HL-60 (cell line): ENCODE data around the gene SPPL2C.

Source experiments
- DNase-seq, 2 experiments: peaks; one replicate each; pipeline ENCODE4 v3.0.0-alpha.2; 2010 to 2020; ENCODE audit warnings: low read depth in 1 of 2, low spot score in 1 of 2
- H3K27ac ChIP-seq: fragments of 250-450 bp; sonication (Bioruptor Pico); replicated peaks from 2 replicates; pipeline ENCODE4 v1.5.1; 2020; ENCODE audit warnings: mild to moderate bottlenecking, moderate library complexity
- H3K27me3 ChIP-seq: fragments of 250-450 bp; sonication (Bioruptor Pico); 2 replicates; pipeline ENCODE4 v1.5.1; 2021; ENCODE audit warnings: mild to moderate bottlenecking, moderate library complexity; ENCODE audit not compliant: insufficient read depth, poor library complexity, severe bottlenecking
- H3K4me3 ChIP-seq: replicated peaks from 2 replicates; pipeline ENCODE4 v1.5.1; 2011; ENCODE audit warnings: mild to moderate bottlenecking, control low read depth, low read length; ENCODE audit not compliant: insufficient read depth
- CTCF ChIP-seq: IDR thresholded peaks from one replicate; pipeline ENCODE4 v1.5.1; 2011; ENCODE audit warnings: low read length, control low read depth, inconsistent platforms; ENCODE audit not compliant: insufficient read depth
- GABPA ChIP-seq: IDR thresholded peaks from 2 replicates; pipeline ENCODE4 v1.6.1; 2012; ENCODE audit warnings: low read depth
- POLR2AphosphoS5 ChIP-seq: IDR thresholded peaks from 2 replicates; pipeline ENCODE4 v1.6.1; 2012; ENCODE audit warnings: low read depth
- REST ChIP-seq: IDR thresholded peaks from 2 replicates; pipeline ENCODE4 v1.6.1; 2012; ENCODE audit warnings: low read depth; ENCODE audit not compliant: insufficient replicate concordance
- SPI1 ChIP-seq: IDR thresholded peaks from 2 replicates; pipeline ENCODE4 v1.6.1; 2012; ENCODE audit warnings: low read depth, mild to moderate bottlenecking, borderline replicate concordance

The SPPL2C gene

GRCh38 chr17:45850468-45850867, 5.8 kb downstream of the SPPL2C start:
- Histone ChIP-seq H3K27ac (no peak overlapping the region), H3K4me3 (no peak overlapping the region), H3K27me3 (peaks cover 4% of the 10 kb centered on the region)
- TF ChIP-seq CTCF (no peak), SPI1 (no peak), REST (no peak), POLR2AphosphoS5 (no peak), GABPA (no peak)
- no peak for DNase-seq

GRCh38 chr17:45851022-45851421, 6.3 kb downstream of the SPPL2C start:
- peaks cover 4% of the 10 kb centered on the region for H3K27me3 ChIP-seq
- TF ChIP-seq SPI1, result no peak
- TF ChIP-seq REST, result no peak
- TF ChIP-seq POLR2AphosphoS5, result no peak
- no peak for TF ChIP-seq GABPA
- no peak for TF ChIP-seq CTCF
- DNase-seq, result no peak
- no peak overlapping the region for H3K4me3 ChIP-seq
- H3K27ac ChIP-seq, result no peak overlapping the region

GRCh38 chr17:45851464-45851863, 6.8 kb downstream of the SPPL2C start:
- H3K4me3 ChIP-seq, result no peak overlapping the region
- no peak overlapping the region for H3K27ac ChIP-seq
- TF ChIP-seq SPI1, result no peak
- no peak for TF ChIP-seq POLR2AphosphoS5
- no peak for TF ChIP-seq REST
- no peak for TF ChIP-seq CTCF
- no peak for TF ChIP-seq GABPA
- no peak for DNase-seq
- H3K27me3 ChIP-seq, result peaks cover 4% of the 10 kb centered on the region
